Measurements from ENCODE around the gene DNPH1.
A peak's percentile ranks its signal among the peaks of the same experiment; 100 is the strongest.

Gene DNPH1

DNA sequence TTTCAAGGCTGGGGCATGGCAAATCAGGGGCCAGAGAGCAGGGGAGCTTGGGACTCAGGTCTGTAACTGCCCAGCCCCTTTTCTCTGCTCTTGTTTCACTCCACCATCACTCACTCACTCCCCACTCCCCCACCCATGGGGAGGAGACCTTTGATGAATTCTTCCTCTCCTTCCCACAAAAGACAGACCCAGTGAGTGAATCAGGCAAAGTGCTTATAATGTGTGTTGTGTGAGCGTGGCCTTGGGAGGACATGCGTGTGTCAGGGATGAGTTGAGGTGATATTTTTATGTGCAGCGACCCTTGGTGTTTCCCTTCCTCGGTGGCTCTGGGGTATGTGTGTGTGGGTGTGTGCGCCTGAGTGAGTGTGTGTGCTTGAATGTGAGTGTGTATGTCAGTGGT is 48.3 kb downstream of the DNPH1 start:
- peak; percentile 16 for DNase-seq

- DNase-seq: no peak
Observed at GRCh38 chr6:43180058-43180457, 49.2 kb downstream of the DNPH1 start.

DNA sequence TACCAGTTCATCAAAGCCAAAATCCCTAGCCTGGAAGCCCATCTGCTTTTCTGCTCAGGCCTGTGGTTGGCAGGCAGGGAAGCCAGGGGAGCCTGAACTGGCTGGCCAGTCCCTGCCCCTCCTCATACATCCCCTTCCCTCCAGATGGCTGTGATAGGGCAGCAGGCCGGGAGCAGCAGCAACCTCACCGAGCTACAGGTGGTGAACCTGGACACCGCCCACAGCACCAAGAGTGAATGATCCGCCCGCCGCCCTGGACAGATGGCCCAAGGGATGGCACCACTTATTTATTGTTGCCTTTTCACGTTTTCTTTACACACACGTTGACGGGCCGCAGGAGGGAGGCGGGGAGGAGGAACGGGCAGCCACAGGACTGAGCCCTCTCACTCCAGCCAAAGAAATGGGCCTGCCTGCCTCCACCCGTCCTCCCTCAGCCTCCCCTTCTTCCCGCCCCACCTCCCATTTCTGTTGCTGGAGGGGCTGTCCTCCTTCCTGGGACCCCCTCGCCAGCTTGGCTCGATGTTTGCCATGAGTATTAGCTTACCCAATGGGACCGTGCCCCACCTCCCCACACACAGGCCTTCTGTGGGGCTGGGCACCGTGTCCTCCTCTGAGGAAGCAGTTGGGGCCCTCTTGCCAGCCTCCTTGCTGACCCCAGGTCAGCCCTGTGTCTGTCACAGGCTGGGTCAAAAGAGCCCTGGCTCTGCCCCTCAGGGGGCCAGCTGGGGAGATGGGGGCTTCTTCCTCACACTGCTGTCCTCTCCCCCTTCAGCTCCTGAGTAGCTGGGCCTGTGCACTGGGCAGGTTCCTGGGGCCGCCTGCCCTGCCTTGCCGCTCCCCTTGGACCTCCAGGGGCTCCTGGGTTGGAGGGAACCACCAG is 50.1 kb downstream of the DNPH1 start:
- DNase-seq: no peak

DNA sequence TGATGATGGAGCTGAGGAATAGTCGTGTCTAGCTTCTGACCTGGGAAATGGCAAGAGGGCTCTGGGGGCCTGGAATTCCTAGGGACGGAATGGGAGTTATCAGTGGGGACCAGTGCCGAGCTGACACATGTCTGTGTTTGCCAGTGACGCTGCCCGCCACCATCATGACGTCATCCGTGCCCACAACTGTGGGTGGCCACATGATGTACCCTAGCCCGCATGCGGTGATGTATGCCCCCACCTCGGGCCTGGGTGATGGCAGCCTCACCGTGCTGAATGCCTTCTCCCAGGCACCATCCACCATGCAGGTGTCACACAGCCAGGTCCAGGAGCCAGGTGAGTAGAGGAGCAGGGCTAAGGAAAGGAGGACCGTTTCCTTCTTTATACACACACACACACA is 51.1 kb downstream of the DNPH1 start:
- no peak for DNase-seq

- DNase-seq: no peak
Observed at GRCh38 chr6:43176423-43176786, 52.9 kb downstream of the DNPH1 start.

- no peak for DNase-seq
Observed at GRCh38 chr6:43175676-43176422, 53.4 kb downstream of the DNPH1 start.

Measured in fibroblast of skin of back (primary cell).